ENCODE results near the gene GRIK3. TPM values are rescaled to one million over a fixed set of nuclear protein-coding genes. Genes with fewer than 3 reads are reported as not detected.

GRIK3 gene
- total and polyA plus RNA-seq, 8 donors: under 0.01 to 4.9 (median 0.46) TPM; not detected in 1

GRCh38 chr1:36948147-36948546 is 86.2 kb downstream of the GRIK3 start:
- no peak for TF ChIP-seq CTCF (IDR thresholded peaks at IDR 0.05)
- no peak for TF ChIP-seq POLR2AphosphoS5 (IDR thresholded peaks at IDR 0.05)
- no peak for TF ChIP-seq POLR2A (IDR thresholded peaks at IDR 0.05)
- TF ChIP-seq EP300 (IDR thresholded peaks at IDR 0.05): no peak
- Histone ChIP-seq H3K27me3 (peaks cover 0 to 56% (median 0%) of the 10 kb centered on the region in 3 donors), H3K4me3 (no peak overlapping the region), H3K9me3 (no peaks in the 10 kb centered on the region), H3K27ac (no peak overlapping the region), H3K36me3 (no peaks in the 10 kb centered on the region), H3K4me1 (no peaks in the 10 kb centered on the region)
- DNase-seq: no peak
- intact Hi-C loops (cut with DNase I; ENCODE audit: low total_unique reads): no loop called here
- 36 to 51% (median 41%) methylated on average over 2 of the region's 2 CpGs for WGBS, 5 donors

GRCh38 chr1:36947384-36947783 is 86.9 kb downstream of the GRIK3 start:
- no peaks in the 10 kb centered on the region for H3K4me1 ChIP-seq
- no peaks in the 10 kb centered on the region for H3K36me3 ChIP-seq
- WGBS, 5 donors: 5 to 22% (median 17%) methylated on average over 2 of the region's 2 CpGs
- H3K27me3 ChIP-seq: peaks cover 0 to 56% (median 3%) of the 10 kb centered on the region in 3 donors
- H3K9me3 ChIP-seq: no peaks in the 10 kb centered on the region
- no peak for DNase-seq
- H3K27ac ChIP-seq: no peak overlapping the region
- no peak for TF ChIP-seq POLR2AphosphoS5 (IDR thresholded peaks at IDR 0.05)
- no peak overlapping the region for H3K4me3 ChIP-seq
- intact Hi-C loops (cut with DNase I; ENCODE audit: low total_unique reads): no loop called here

GRCh38 chr1:36944883-36945282 is 89.4 kb downstream of the GRIK3 start:
- Histone ChIP-seq H3K4me3 (no peak overlapping the region), H3K36me3 (no peaks in the 10 kb centered on the region), H3K27me3 (peaks cover 0 to 68% (median 7%) of the 10 kb centered on the region in 3 donors), H3K27ac (no peak overlapping the region), H3K4me1 (no peaks in the 10 kb centered on the region), H3K9me3 (no peaks in the 10 kb centered on the region)
- peak in 1 of 2 donors; percentile 21 for DNase-seq
- intact Hi-C loops (cut with DNase I; ENCODE audit: low total_unique reads): no loop called here
- WGBS, 5 donors: 71 to 88% (median 77%) methylated on average over 4 to 7 of the region's 7 CpGs
- no peak for TF ChIP-seq EP300 (IDR thresholded peaks at IDR 0.05)
- no peak for TF ChIP-seq POLR2AphosphoS5 (IDR thresholded peaks at IDR 0.05)
- no peak for TF ChIP-seq POLR2A (IDR thresholded peaks at IDR 0.05)

- TF ChIP-seq POLR2A (IDR thresholded peaks at IDR 0.05) (no peak), EP300 (IDR thresholded peaks at IDR 0.05) (no peak), CTCF (IDR thresholded peaks at IDR 0.05) (no peak)
- 45 to 49% (median 47%) methylated on average over 12 of the region's 12 CpGs for WGBS, 5 donors
- Histone ChIP-seq H3K27me3 (peaks cover 0 to 69% (median 7%) of the 10 kb centered on the region in 3 donors), H3K4me3 (no peak overlapping the region), H3K9me3 (no peaks in the 10 kb centered on the region), H3K36me3 (no peaks in the 10 kb centered on the region), H3K27ac (no peak overlapping the region), H3K4me1 (no peaks in the 10 kb centered on the region)
- DNase-seq: no peak
- intact Hi-C loops (cut with DNase I; ENCODE audit: low total_unique reads): no loop called here
Observed at GRCh38 chr1:36942148-36942547, 92.2 kb downstream of the GRIK3 start.

- Histone ChIP-seq H3K9me3 (no peaks in the 10 kb centered on the region), H3K4me1 (no peaks in the 10 kb centered on the region), H3K4me3 (no peak overlapping the region), H3K27ac (no peak overlapping the region), H3K27me3 (peaks cover 0 to 70% (median 7%) of the 10 kb centered on the region in 3 donors), H3K36me3 (no peaks in the 10 kb centered on the region)
- TF ChIP-seq POLR2A (IDR thresholded peaks at IDR 0.05) (no peak), CTCF (IDR thresholded peaks at IDR 0.05) (no peak), POLR2AphosphoS5 (IDR thresholded peaks at IDR 0.05) (no peak), EP300 (IDR thresholded peaks at IDR 0.05) (no peak)
- intact Hi-C loops (cut with DNase I; ENCODE audit: low total_unique reads): no loop called here
- DNase-seq: no peak
- 37 to 47% (median 40%) methylated on average over 8 of the region's 8 CpGs for WGBS, 5 donors
Observed at GRCh38 chr1:36941316-36941978, 92.9 kb downstream of the GRIK3 start.

All from stomach (tissue), 9 donors.